Esophagus squamous epithelium (tissue), 5 donors: Measurements from ENCODE around the gene STK24. TPM values are rescaled to one million over a fixed set of nuclear protein-coding genes. Genes with fewer than 3 reads are reported as not detected.

Source experiments
- DNase-seq: peaks from one replicate; lab custom pipeline; 2025; lab: John Stamatoyannopoulos, UW
- H3K27ac ChIP-seq, 4 donors: fragments of 200-600 bp; sonication (generic); one replicate each; pipeline ENCODE4 v1.5.1; 2016 to 2019; ENCODE audit warnings: mild to moderate bottlenecking in 1 of 4
- H3K27me3 ChIP-seq, 4 donors: fragments of 200-600 bp; sonication (generic); 1 replicate in 3 of 4; 2 replicates in 1 of 4; pipeline versions ENCODE4 v1.5.1 to v1.6.0; 2017 to 2021; ENCODE audit warnings: antibody characterized with exemption in 1 of 4
- H3K36me3 ChIP-seq, 3 donors: fragments of 200-600 bp; sonication (generic); one replicate each; pipeline ENCODE4 v1.5.1; 2016 to 2019
- H3K4me1 ChIP-seq, 3 donors: fragments of 200-600 bp; sonication (generic); one replicate each; pipeline ENCODE4 v1.5.1; 2017 to 2019
- H3K4me3 ChIP-seq, 4 donors: fragments of 200-600 bp; sonication (generic); 1 replicate in 3 of 4; 2 replicates in 1 of 4; pipeline ENCODE4 v1.5.1; 2016 to 2019; ENCODE audit warnings: mild to moderate bottlenecking in 2 of 4, moderate library complexity in 1 of 4
- H3K9me3 ChIP-seq, 3 donors: fragments of 200-600 bp; sonication (generic); one replicate each; pipeline ENCODE4 v1.5.1; 2016 to 2019
- POLR2A ChIP-seq, 4 donors: fragments of 450-650 bp; IDR thresholded peaks; one replicate each; pipeline ENCODE4 v1.6.1; 2017; ENCODE audit warnings: antibody characterized with exemption in 4 of 4, mild to moderate bottlenecking in 4 of 4, moderate library complexity in 3 of 4
- WGBS, 2 donors: methylation state at CpG; one replicate each; pipeline ENCODE4 v1.1.5; 2018; 5-methylcytosine and 5-hydroxymethylcytosine counted together
- intact Hi-C: fragments of 100-400 bp; cut with DNase I; formaldehyde crosslinking; loops from one replicate; pipeline ENCODE4 v1.15.0; 2022
- total RNA-seq, 4 donors: library from RNA; depleted of rRNA; stranded (reverse); fragments of >200 nt; gene quantifications; one replicate each; pipeline ENCODE4 v1.1.0, GENCODE V29; 2016
- TF ChIP-seq, protein P1 (sequence below), 6 experiments: fragments of 450-650 bp in 4 of 6; fragments of 200-600 bp in 2 of 6; sonication (generic) in 2 of 6; IDR thresholded peaks; one replicate each; pipeline ENCODE4 v1.5.1; 2016 to 2019; ENCODE audit warnings: antibody characterized with exemption in 6 of 6, mild to moderate bottlenecking in 4 of 6, moderate library complexity in 4 of 6
- donor health status: DM: yes; HTN: yes; CAD: no.

Gene STK24
- total RNA-seq, 4 donors from 2014 or later, result 119 to 156 (median 130) TPM

DNA sequence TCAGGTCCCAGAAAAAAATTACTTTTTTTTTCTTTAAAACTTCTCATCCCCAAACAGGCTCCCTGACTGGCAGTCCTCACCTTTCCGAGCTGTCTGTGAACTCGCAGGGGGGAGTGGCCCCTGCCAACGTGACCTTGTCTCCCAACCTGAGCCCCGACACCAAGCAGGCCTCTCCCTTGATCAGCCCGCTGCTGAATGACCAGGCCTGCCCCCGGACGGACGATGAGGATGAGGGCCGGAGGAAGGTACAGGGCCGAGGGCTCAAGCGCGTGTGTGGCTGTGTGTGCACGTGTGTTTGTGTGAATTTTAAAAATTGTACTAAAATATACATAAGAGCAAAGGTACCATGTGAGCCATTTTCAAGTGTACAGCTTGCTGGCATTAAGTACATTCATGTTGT is 167.6 kb downstream of the STK24 start:
- Histone ChIP-seq H3K27ac (no peak overlapping the region), H3K9me3 (no peaks in the 10 kb centered on the region), H3K36me3 (no peaks in the 10 kb centered on the region), H3K4me1 (no peaks in the 10 kb centered on the region), H3K4me3 (no peak overlapping the region), H3K27me3 (peaks cover 0 to 22% (median 0%) of the 10 kb centered on the region in 4 donors)
- intact Hi-C loops, result no loop called here
- WGBS, 2 donors, result 90% methylated on average over 7 to 8 of the region's 13 CpGs
- TF ChIP-seq, protein P1, sequence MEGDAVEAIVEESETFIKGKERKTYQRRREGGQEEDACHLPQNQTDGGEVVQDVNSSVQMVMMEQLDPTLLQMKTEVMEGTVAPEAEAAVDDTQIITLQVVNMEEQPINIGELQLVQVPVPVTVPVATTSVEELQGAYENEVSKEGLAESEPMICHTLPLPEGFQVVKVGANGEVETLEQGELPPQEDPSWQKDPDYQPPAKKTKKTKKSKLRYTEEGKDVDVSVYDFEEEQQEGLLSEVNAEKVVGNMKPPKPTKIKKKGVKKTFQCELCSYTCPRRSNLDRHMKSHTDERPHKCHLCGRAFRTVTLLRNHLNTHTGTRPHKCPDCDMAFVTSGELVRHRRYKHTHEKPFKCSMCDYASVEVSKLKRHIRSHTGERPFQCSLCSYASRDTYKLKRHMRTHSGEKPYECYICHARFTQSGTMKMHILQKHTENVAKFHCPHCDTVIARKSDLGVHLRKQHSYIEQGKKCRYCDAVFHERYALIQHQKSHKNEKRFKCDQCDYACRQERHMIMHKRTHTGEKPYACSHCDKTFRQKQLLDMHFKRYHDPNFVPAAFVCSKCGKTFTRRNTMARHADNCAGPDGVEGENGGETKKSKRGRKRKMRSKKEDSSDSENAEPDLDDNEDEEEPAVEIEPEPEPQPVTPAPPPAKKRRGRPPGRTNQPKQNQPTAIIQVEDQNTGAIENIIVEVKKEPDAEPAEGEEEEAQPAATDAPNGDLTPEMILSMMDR (IDR thresholded peaks at IDR 0.05), result no peak
- DNase-seq, result no peak

DNA sequence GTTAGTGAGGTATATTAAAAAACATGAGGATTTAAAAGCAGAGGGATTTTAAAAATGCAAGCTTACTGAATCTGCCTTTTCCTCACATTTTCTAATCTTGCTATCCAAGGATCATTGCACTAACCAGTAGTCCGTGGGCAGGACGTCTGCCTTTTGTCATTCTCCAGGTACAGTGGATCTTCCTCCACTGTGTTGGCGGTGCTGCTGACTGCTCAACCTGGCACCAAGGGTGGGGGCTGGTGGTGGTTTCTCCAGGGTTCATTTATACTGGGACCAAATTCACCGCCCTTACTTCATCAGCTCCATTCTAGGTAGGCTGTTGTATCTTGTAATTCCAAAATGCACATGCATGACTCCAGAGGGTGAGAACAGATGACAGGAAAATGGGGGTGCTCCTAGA is 169.3 kb downstream of the STK24 start:
- DNase-seq, result no peak
- no peak overlapping the region for H3K4me3 ChIP-seq
- intact Hi-C loops, result no loop called here
- H3K36me3 ChIP-seq, result peaks cover 0 to 9% (median 0%) of the 10 kb centered on the region in 3 donors
- H3K4me1 ChIP-seq, result no peaks in the 10 kb centered on the region
- TF ChIP-seq POLR2A (IDR thresholded peaks at IDR 0.05), result no peak
- TF ChIP-seq, protein P1 (IDR thresholded peaks at IDR 0.05), result no peak
- no peaks in the 10 kb centered on the region for H3K9me3 ChIP-seq
- 79 to 91% methylated on average over 4 of the region's 4 CpGs for WGBS, 2 donors
- peaks cover 0 to 9% (median 0%) of the 10 kb centered on the region in 4 donors for H3K27me3 ChIP-seq
- H3K27ac ChIP-seq, result no peak overlapping the region

DNA sequence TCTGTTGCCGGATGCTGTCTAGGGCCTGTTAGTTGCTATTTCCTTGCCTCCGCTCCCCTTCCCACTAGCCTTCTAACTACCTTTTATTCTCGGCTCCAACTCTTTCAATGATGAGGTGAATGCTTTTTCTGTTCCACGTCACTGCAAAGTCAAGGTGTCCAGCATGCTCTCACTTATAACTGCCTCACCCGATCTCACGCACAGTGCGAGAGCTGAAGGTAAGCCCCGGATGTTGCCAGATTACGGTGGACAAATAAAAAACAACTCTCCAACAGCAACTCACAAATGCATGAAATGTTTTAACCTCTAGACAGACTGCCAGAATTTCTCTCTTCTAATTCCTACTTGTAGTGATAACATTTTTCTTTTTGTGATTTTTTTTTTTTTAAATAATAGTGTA is 169.9 kb downstream of the STK24 start:
- Histone ChIP-seq H3K27me3 (peaks cover 0 to 5% (median 0%) of the 10 kb centered on the region in 4 donors), H3K27ac (no peak overlapping the region), H3K4me1 (no peaks in the 10 kb centered on the region), H3K4me3 (no peak overlapping the region), H3K36me3 (peaks cover 0 to 9% (median 0%) of the 10 kb centered on the region in 3 donors), H3K9me3 (no peaks in the 10 kb centered on the region)
- DNase-seq, result no peak
- WGBS, 2 donors, result 93 to 97% methylated on average over 9 of the region's 9 CpGs
- intact Hi-C loops, result no loop called here
- no peak for TF ChIP-seq POLR2A (IDR thresholded peaks at IDR 0.05)
- TF ChIP-seq, protein P1 (IDR thresholded peaks at IDR 0.05), result no peak

DNA sequence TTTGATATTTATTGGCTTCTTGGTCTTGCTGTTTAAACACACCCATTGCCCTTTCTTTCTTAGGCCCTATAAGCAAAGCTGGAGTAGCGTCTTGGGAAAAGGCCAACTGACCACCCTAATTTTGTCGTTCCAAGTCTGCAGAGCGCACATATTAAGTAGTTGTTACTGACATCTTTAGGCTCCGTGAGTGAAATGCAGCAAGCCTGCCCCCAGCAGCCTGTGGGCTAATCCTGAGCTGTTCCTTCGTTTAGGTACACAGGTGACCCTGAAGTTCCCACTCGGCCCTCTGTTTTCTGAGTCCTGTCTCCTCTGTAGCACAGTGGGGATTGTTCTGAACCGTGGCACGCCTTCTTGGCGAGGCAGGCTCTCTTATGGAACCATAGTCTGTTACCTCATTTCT is 170.5 kb downstream of the STK24 start:
- Histone ChIP-seq H3K4me1 (no peaks in the 10 kb centered on the region), H3K4me3 (no peak overlapping the region), H3K27me3 (peaks cover 0 to 2% (median 0%) of the 10 kb centered on the region in 4 donors), H3K9me3 (no peaks in the 10 kb centered on the region), H3K27ac (no peak overlapping the region), H3K36me3 (peaks cover 0 to 9% (median 0%) of the 10 kb centered on the region in 3 donors)
- WGBS, 2 donors, result 91 to 92% methylated on average over 5 to 9 of the region's 9 CpGs
- no peak for TF ChIP-seq POLR2A (IDR thresholded peaks at IDR 0.05)
- TF ChIP-seq, protein P1 (IDR thresholded peaks at IDR 0.05), result no peak
- no peak for DNase-seq
- intact Hi-C loops, result no loop called here

DNA sequence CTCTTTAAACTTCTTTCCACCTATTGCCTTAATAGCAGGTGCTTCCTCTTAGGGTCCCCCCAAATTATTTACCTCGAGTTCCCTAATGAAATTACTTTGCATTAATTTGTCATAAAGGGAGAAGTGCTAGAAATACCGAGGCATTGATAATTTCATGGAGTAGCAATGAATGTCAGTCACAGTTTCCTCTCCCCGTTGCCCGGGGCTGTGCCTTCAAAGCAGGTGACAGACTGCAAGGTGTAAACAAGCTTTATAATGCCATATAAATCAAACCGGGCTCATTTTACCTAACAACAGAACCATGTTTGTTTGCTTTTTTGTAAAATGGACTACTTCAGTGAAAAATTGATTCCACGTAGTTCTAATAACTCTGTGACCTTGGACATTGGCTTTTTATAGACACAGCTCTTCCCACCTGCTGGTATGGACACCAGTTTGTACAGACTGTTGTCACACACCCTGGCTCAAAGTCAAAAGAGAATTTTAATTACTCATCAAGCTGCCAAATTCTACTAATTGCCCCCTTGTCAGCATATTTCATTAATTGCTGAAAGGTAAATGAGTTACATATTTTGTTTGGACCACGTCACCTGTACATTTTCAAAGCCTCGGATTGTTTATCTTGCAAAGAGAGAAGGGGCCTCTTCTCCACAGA is 171.1 kb downstream of the STK24 start:
- no peak for TF ChIP-seq POLR2A (IDR thresholded peaks at IDR 0.05)
- TF ChIP-seq, protein P1 (IDR thresholded peaks at IDR 0.05), result no peak
- H3K4me3 ChIP-seq, result no peak overlapping the region
- intact Hi-C loops, result no loop called here
- no peak for DNase-seq
- no peaks in the 10 kb centered on the region for H3K4me1 ChIP-seq
- peaks cover 0 to 9% (median 0%) of the 10 kb centered on the region in 3 donors for H3K36me3 ChIP-seq
- H3K27ac ChIP-seq, result no peak overlapping the region
- H3K27me3 ChIP-seq, result no peaks in the 10 kb centered on the region
- no peaks in the 10 kb centered on the region for H3K9me3 ChIP-seq
- 63 to 69% methylated on average over 8 of the region's 8 CpGs for WGBS, 2 donors
